Parathyroid adenoma (tissue), 2 donors: ENCODE data around the gene MRPL43.

Source experiments
- H2AFZ ChIP-seq: fragments of 300-600 bp; sonication (generic); one replicate; pipeline ENCODE4 v1.7.0; 2017; ENCODE audit warnings: antibody characterized with exemption, mild to moderate bottlenecking
- H3K27ac ChIP-seq: fragments of 300-600 bp; sonication (generic); one replicate; pipeline ENCODE4 v1.7.0; 2017
- H3K27me3 ChIP-seq: fragments of 300-600 bp; sonication (generic); one replicate; pipeline ENCODE4 v1.7.0; 2017; ENCODE audit warnings: low read length; ENCODE audit not compliant: control insufficient read depth, insufficient read depth
- H3K36me3 ChIP-seq: fragments of 300-600 bp; sonication (generic); one replicate; pipeline ENCODE4 v1.7.0; 2017; ENCODE audit warnings: low read length; ENCODE audit not compliant: control insufficient read depth, insufficient read depth
- H3K4me1 ChIP-seq: fragments of 300-600 bp; sonication (generic); one replicate; pipeline ENCODE4 v1.7.0; 2017; ENCODE audit warnings: control low read depth
- H3K4me2 ChIP-seq: fragments of 300-600 bp; sonication (generic); one replicate; pipeline ENCODE4 v1.7.0; 2017; ENCODE audit warnings: low read length
- H3K4me3 ChIP-seq: fragments of 300-600 bp; sonication (generic); one replicate; pipeline ENCODE4 v1.7.0; 2017; ENCODE audit warnings: low read depth, low read length
- H3K79me2 ChIP-seq: fragments of 300-600 bp; sonication (generic); one replicate; pipeline ENCODE4 v1.7.0; 2017; ENCODE audit warnings: control low read depth
- H3K9ac ChIP-seq: fragments of 300-600 bp; sonication (generic); one replicate; pipeline ENCODE4 v1.7.0; 2017; ENCODE audit warnings: mild to moderate bottlenecking
- H3K9me3 ChIP-seq: fragments of 300-600 bp; sonication (generic); one replicate; pipeline ENCODE4 v1.7.0; 2017; ENCODE audit warnings: low read length; ENCODE audit not compliant: control insufficient read depth
- TF ChIP-seq, protein P1 (sequence below): fragments of 300-600 bp; sonication (generic); IDR thresholded peaks from one replicate; pipeline ENCODE4 v1.7.0; 2017; ENCODE audit warnings: antibody characterized with exemption, mild to moderate bottlenecking
- donor health status: primary hyperparathyroidism.

The MRPL43 gene

DNA sequence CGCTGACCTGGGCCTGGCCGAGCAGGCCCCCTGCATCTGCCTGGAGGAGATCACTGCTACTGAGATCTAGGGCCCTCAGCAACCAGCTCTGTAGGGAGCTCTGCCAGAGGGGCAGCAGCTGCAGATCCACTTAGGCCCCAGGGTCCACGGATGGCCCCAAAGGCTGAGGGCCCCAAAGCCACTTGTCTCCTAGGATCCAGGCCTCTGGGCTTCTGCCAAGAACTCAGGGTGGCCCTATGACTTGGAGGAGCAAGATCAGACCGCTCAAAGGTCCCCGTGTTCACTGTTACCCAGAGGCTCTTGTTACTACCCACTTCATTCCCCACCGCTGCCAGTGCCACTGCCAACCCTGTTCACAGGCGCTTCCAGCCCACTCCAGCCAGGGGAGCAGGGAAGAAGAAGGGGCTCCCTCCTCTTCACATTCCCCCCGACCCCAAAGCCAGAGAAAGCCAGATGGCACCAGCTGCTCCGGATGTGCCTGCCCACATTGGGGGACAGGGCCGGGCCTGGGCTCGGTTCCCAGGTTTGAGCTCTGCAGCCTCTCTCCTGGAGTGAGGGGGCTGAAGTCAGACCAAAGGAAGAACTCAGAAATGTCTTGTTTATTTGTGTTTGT is 19.9 kb upstream of the MRPL43 start:
- H3K9ac ChIP-seq = no peak overlapping the region
- H3K4me3 ChIP-seq = no peak overlapping the region
- no peaks in the 10 kb centered on the region for H3K27me3 ChIP-seq
- TF ChIP-seq, protein P1, sequence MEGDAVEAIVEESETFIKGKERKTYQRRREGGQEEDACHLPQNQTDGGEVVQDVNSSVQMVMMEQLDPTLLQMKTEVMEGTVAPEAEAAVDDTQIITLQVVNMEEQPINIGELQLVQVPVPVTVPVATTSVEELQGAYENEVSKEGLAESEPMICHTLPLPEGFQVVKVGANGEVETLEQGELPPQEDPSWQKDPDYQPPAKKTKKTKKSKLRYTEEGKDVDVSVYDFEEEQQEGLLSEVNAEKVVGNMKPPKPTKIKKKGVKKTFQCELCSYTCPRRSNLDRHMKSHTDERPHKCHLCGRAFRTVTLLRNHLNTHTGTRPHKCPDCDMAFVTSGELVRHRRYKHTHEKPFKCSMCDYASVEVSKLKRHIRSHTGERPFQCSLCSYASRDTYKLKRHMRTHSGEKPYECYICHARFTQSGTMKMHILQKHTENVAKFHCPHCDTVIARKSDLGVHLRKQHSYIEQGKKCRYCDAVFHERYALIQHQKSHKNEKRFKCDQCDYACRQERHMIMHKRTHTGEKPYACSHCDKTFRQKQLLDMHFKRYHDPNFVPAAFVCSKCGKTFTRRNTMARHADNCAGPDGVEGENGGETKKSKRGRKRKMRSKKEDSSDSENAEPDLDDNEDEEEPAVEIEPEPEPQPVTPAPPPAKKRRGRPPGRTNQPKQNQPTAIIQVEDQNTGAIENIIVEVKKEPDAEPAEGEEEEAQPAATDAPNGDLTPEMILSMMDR = no peak
- H3K4me1 ChIP-seq = no peaks in the 10 kb centered on the region
- H2AFZ ChIP-seq = no peak overlapping the region
- no peaks in the 10 kb centered on the region for H3K36me3 ChIP-seq
- H3K79me2 ChIP-seq = no peaks in the 10 kb centered on the region
- no peak overlapping the region for H3K4me2 ChIP-seq
- H3K27ac ChIP-seq = no peak overlapping the region
- no peaks in the 10 kb centered on the region for H3K9me3 ChIP-seq

DNA sequence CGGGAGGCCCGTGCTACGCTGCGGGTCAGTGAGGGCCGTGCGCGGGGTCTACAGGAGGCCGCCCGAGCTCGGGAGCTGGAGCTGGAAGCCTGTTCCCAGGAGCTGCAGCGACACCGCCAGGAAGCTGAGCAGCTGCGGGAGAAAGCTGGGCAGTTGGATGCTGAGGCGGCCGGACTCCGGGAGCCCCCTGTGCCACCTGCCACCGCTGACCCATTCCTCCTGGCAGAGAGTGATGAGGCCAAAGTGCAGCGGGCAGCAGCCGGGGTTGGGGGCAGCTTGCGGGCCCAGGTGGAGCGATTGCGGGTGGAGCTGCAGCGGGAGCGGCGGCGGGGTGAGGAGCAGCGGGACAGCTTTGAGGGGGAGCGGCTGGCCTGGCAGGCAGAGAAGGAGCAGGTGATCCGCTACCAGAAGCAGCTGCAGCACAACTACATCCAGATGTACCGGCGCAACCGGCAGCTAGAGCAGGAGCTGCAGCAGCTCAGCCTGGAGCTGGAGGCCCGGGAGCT is 19.3 kb upstream of the MRPL43 start:
- Histone ChIP-seq H3K9ac (no peak overlapping the region), H3K4me1 (peaks cover 5% of the 10 kb centered on the region), H3K27ac (no peak overlapping the region)

DNA sequence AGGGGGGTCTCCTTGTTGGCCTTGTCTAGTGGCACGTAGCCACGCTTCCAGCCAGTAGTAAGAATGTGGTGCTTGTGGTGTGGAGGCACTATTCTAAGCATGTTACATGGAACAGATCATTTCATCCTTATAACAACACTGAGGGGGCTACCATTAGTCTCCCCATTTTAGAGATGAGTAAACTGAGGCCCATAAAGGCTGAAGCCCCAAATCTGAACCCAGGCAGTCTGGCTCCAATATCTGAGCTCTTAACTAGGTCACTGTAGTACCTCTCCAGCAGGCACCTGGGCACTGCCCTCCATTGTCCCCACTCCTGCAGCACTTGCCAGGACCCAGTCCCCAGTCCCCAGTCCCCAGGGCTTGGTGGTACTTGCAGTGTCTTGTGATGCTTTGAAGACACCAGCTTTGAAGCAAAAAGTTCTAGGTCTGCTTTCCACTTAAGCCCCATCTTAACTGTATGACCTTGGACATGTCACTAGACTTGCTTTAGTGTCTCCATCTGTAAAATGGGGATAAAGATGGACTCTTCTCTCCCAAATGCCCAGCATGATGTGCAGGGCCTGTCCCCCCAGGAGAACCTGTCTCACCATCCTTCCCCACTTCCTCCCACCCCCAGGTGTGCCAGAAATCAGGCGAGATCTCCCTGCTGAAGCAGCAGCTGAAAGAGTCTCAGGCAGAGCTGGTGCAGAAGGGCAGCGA is 18.7 kb upstream of the MRPL43 start:
- Histone ChIP-seq H3K27me3 (no peaks in the 10 kb centered on the region), H3K27ac (no peak overlapping the region), H3K4me3 (no peak overlapping the region), H3K4me2 (no peak overlapping the region), H3K36me3 (no peaks in the 10 kb centered on the region), H2AFZ (no peak overlapping the region), H3K79me2 (peaks cover 3% of the 10 kb centered on the region), H3K9ac (no peak overlapping the region), H3K4me1 (peaks cover 11% of the 10 kb centered on the region), H3K9me3 (no peaks in the 10 kb centered on the region)
- TF ChIP-seq, protein P1 = no peak

More for the DNA sequence above, 19.3 kb upstream of the MRPL43 start:
- Histone ChIP-seq H2AFZ (no peak overlapping the region), H3K4me2 (no peak overlapping the region), H3K36me3 (no peaks in the 10 kb centered on the region), H3K27me3 (no peaks in the 10 kb centered on the region), H3K79me2 (peaks cover 3% of the 10 kb centered on the region), H3K4me3 (no peak overlapping the region), H3K9me3 (no peaks in the 10 kb centered on the region)
- TF ChIP-seq, protein P1 = no peak

DNA sequence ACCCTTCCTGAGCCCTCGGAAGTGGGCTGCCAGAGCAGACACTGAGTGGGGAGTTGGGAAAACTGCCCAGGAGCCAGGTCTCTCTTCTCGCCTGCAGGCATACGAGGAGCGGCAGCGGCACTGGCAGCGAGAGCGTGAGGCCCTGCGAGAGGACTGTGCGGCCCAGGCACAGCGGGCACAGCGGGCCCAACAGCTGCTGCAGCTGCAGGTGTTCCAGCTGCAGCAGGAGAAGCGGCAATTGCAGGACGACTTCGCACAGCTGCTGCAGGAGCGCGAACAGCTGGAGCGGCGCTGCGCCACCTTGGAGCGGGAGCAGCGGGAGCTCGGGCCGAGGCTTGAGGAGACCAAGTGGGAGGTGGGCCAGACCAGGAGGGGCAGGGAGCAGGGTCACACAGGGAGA is 18.1 kb upstream of the MRPL43 start:
- Histone ChIP-seq H3K4me1 (peaks cover 12% of the 10 kb centered on the region), H3K4me3 (no peak overlapping the region), H3K9ac (no peak overlapping the region), H2AFZ (no peak overlapping the region), H3K9me3 (no peaks in the 10 kb centered on the region), H3K27ac (no peak overlapping the region), H3K36me3 (no peaks in the 10 kb centered on the region), H3K79me2 (peaks cover 3% of the 10 kb centered on the region), H3K4me2 (no peak overlapping the region), H3K27me3 (no peaks in the 10 kb centered on the region)
- TF ChIP-seq, protein P1 = no peak
